ENCODE results near the gene LMAN1L. TPM values are rescaled to one million over a fixed set of nuclear protein-coding genes. Genes with fewer than 3 reads are reported as not detected.

Gene LMAN1L
- total and polyA plus RNA-seq, 3 donors from 2014 or later, result 2.2 to 4.6 (median 4.3) TPM

- no peaks in the 10 kb centered on the region for H3K4me1 ChIP-seq
- no peak for DNase-seq
- 80 to 87% methylated on average over 3 to 6 of the region's 6 CpGs for WGBS, 2 donors
- TF ChIP-seq POLR2A (IDR thresholded peaks at IDR 0.05) (no peak), CTCF (IDR thresholded peaks at IDR 0.05) (no peak)
- no peak overlapping the region for H3K27ac ChIP-seq
- intact Hi-C loops (cut with DNase I; ENCODE audit: low total_unique reads), result no loop called here
- no peak overlapping the region for H3K4me3 ChIP-seq
- no peaks in the 10 kb centered on the region for H3K9me3 ChIP-seq
- H3K27me3 ChIP-seq, result no peaks in the 10 kb centered on the region
- H3K36me3 ChIP-seq (ENCODE audit: low read depth, missing control alignments), result no peaks in the 10 kb centered on the region
Measured at GRCh38 chr15:74823324-74823723, 10.7 kb downstream of the LMAN1L start.

- TF ChIP-seq CTCF (IDR thresholded peaks at IDR 0.05), result no peak
- no peak for TF ChIP-seq POLR2A (IDR thresholded peaks at IDR 0.05)
- intact Hi-C loops (cut with DNase I; ENCODE audit: low total_unique reads), result no loop called here
- 83 to 84% methylated on average over 7 of the region's 7 CpGs for WGBS, 2 donors
- Histone ChIP-seq H3K4me3 (no peak overlapping the region), H3K9me3 (no peaks in the 10 kb centered on the region), H3K27me3 (no peaks in the 10 kb centered on the region), H3K36me3 (ENCODE audit: low read depth, missing control alignments) (no peaks in the 10 kb centered on the region), H3K27ac (no peak overlapping the region), H3K4me1 (no peaks in the 10 kb centered on the region)
- no peak for DNase-seq
Measured at GRCh38 chr15:74824976-74825375, 12.3 kb downstream of the LMAN1L start.

- TF ChIP-seq POLR2A (IDR thresholded peaks at IDR 0.05), result no peak
- TF ChIP-seq CTCF (IDR thresholded peaks at IDR 0.05), result no peak
- H3K27ac ChIP-seq, result no peak overlapping the region
- no peaks in the 10 kb centered on the region for H3K9me3 ChIP-seq
- H3K27me3 ChIP-seq, result no peaks in the 10 kb centered on the region
- H3K4me3 ChIP-seq, result peak overlapping the region in 1 of 2 donors; percentile 2
- WGBS, 2 donors, result 42 to 69% methylated on average over 6 to 10 of the region's 10 CpGs
- no peak for DNase-seq
- intact Hi-C loops (cut with DNase I; ENCODE audit: low total_unique reads), result no loop called here
- H3K4me1 ChIP-seq, result no peaks in the 10 kb centered on the region
- H3K36me3 ChIP-seq (ENCODE audit: low read depth, missing control alignments), result no peaks in the 10 kb centered on the region
Measured at GRCh38 chr15:74825866-74826265, 13.2 kb downstream of the LMAN1L start.

GRCh38 chr15:74826364-74826819, 13.8 kb downstream of the LMAN1L start, which contains the start of gene CPLX3:
TSS of gene CPLX3 (plus strand) at chr15:74826627. CDS start at chr15:74826704, 77 bp downstream.
- DNase-seq, result peak; percentile 52
- WGBS, 2 donors, result 4 to 7% methylated on average over 15 to 32 of the region's 44 CpGs

More at GRCh38 chr15:74826364-74826819, 13.8 kb downstream of the LMAN1L start, which contains the start of gene CPLX3:
- H3K4me3 ChIP-seq, result peak within 1 kb of the TSS in 1 of 2 donors; percentile 2
- H3K9me3 ChIP-seq, result no peaks in the 10 kb centered on the region
- intact Hi-C loops (cut with DNase I; ENCODE audit: low total_unique reads), result no loop called here
- H3K4me1 ChIP-seq, result no peaks in the 10 kb centered on the region
- TF ChIP-seq POLR2A (IDR thresholded peaks at IDR 0.05) (no peak), CTCF (IDR thresholded peaks at IDR 0.05) (no peak)
- H3K27ac ChIP-seq, result no peak within 1 kb of the TSS
- H3K27me3 ChIP-seq, result no peaks in the 10 kb centered on the region
- no peaks in the 10 kb centered on the region for H3K36me3 ChIP-seq (ENCODE audit: low read depth, missing control alignments)
